SW 1271 (cell line): ENCODE results near the gene PCIF1.
"Not testable (repeated sequence)": the region's sequence is repeated elsewhere in the genome, so short reads cannot be mapped to it uniquely, and the experiment has no call there.

Experiments
- DNase-seq, 2 experiments: peaks; one replicate each; lab custom pipeline; 2025; lab: John Stamatoyannopoulos, UW

PCIF1 gene

DNA sequence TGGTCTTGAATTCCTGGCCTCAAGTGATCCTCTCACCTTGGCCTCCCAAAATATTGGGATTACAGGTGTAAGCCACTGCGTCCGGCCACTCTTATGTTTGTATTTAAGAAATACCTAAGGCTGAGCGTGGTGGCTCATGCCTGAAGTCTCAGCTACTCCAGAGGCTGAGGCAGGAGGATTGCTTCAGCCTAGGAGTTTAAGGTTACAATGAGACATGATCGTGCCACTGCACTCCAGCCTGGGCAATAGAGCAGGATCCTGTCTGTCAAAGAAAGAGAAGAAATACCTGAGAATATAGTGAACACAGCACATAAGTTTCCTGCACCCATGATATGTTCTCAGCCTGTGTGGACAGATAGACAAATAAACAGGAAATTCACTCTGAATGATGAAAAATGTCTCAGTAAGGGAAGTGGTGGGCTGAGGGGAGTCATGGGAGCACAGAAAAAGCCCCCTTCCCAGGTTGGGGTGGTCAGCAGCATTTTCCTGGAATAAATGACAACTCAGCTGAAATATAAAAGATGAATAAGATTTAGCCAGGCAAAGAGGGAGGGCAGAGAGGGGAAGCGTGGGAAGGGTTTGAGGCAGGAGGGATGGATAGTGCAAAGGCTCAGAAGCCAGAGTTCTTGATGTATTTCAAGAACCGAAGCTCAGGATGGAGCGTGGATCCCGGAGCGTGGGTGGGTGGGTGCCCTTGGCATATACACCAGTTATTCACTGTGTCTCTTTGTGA lies 60.4 kb downstream of the PCIF1 start:
- no peak for DNase-seq

DNA sequence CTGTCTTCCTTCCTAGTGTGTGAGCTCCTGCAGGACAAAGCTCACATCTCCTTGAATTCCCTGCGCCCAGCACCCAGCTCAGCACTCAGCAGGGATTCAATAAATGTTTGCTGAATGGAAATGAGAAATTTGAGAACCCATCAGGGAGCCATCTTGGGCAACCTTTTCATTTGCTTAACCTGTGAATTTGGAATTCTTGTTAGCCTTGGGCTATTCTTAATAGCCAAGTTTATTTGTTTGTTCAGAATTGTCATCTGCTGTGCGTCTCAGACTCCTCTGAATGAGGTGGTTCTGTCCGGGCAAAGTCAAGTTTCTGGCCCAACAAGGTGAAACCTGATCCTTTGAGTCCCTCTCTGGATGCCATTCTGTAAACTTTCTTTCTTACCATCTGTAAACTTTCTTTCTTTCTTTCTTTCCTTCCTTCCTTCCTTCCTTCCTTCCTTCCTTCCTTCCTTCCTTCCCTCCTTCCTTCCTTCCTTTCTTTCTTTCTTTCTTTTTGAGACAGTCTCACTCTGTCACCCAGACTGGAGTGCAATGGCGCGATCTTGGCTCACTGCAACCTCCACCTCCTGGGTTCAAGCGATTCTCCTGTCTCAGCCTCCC lies 61.1 kb downstream of the PCIF1 start:
- DNase-seq, result not testable (repeated sequence)

DNA sequence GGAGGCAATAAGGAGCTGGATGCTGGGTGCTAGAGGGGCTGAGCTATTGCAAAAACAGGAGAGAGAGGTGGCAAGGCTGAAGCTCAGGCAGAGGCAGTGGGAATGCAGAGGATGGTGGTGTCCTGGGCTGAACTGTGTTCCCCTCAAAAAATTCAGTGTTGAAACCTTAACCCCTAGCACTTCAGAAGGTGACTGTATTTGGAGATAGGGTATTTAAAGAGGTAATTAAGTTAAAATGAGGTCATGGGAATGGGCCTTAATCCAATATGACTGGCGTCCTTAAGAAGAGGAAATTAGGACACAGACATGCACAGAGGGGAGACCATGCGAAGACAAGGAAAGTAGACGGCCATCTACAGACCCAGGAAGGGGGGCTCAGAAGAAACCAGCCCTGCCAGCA lies 62.7 kb downstream of the PCIF1 start:
- DNase-seq, result no peak
